Measurements from ENCODE around the gene PRKAR2B.

- TF ChIP-seq CTCF (IDR thresholded peaks at IDR 0.05; ENCODE audit: low read depth, low read length), result peak; percentile 69
- no peak for TF ChIP-seq EZH2phosphoT487 (IDR thresholded peaks at IDR 0.05; ENCODE audit: low read depth)
These were observed 3.6 kb downstream of the PRKAR2B start for GRCh38 chr7:107047902-107048782.

All from OCI-LY3 (cell line).